Nephron (organoid): ENCODE measurements around the gene GALNTL6.
A peak's percentile ranks its signal among the peaks of the same experiment; 100 is the strongest.

Experiments used
- H3K27ac Mint-ChIP-seq, 3 experiments: 2 replicates each; pipeline ENCODE4 v1.8.0; 2020; ENCODE audit warnings: mixed read lengths in 3 of 3, mild to moderate bottlenecking in 2 of 3, moderate library complexity in 1 of 3
- H3K27me3 Mint-ChIP-seq: 2 replicates; pipeline ENCODE4 v1.8.0; 2021; ENCODE audit warnings: low read depth, mild to moderate bottlenecking, moderate library complexity, mixed read lengths
- H3K36me3 Mint-ChIP-seq: 2 replicates; pipeline ENCODE4 v1.8.0; 2020; ENCODE audit warnings: low read depth, mixed read lengths
- H3K4me1 Mint-ChIP-seq: 2 replicates; pipeline ENCODE4 v1.8.0; 2020; ENCODE audit warnings: mixed read lengths
- H3K4me3 Mint-ChIP-seq, 3 experiments: 2 replicates each; pipeline ENCODE4 v1.8.0; 2020; ENCODE audit warnings: mild to moderate bottlenecking in 3 of 3, mixed read lengths in 3 of 3, moderate library complexity in 2 of 3
- H3K9me3 Mint-ChIP-seq: 2 replicates; pipeline ENCODE4 v1.8.0; 2020; ENCODE audit warnings: mixed read lengths
- CTCF ChIP-seq, 3 experiments: fragments of 200-600 bp; sonication (generic); IDR thresholded peaks; one replicate each; pipeline ENCODE4 v1.5.0; 2021; ENCODE audit warnings: antibody characterized with exemption in 3 of 3; ENCODE audit not compliant: unreplicated experiment in 3 of 3

The GALNTL6 gene

GRCh38 chr4:172842779-172843178 is 1029.6 kb downstream of the GALNTL6 start:
- Mint-ChIP-seq H3K9me3 (no peaks in the 10 kb centered on the region), H3K27ac (peak overlapping the region in 1 of 3 experiments; percentile 54), H3K27me3 (no peaks in the 10 kb centered on the region), H3K4me1 (peaks cover 11% of the 10 kb centered on the region), H3K4me3 (no peak overlapping the region), H3K36me3 (no peaks in the 10 kb centered on the region)
- TF ChIP-seq CTCF (IDR thresholded peaks at IDR 0.05; ENCODE audit: unreplicated experiment in 3 of 3), result no peak

- H3K9me3 Mint-ChIP-seq, result no peaks in the 10 kb centered on the region
- H3K27me3 Mint-ChIP-seq, result no peaks in the 10 kb centered on the region
- peak overlapping the region in 1 of 3 experiments; percentile 54 for H3K27ac Mint-ChIP-seq
- H3K4me3 Mint-ChIP-seq, result no peak overlapping the region
- TF ChIP-seq CTCF (IDR thresholded peaks at IDR 0.05; ENCODE audit: unreplicated experiment in 3 of 3), result no peak
- H3K4me1 Mint-ChIP-seq, result peaks cover 11% of the 10 kb centered on the region
- no peaks in the 10 kb centered on the region for H3K36me3 Mint-ChIP-seq
Measured at GRCh38 chr4:172843192-172843591, 1030.0 kb downstream of the GALNTL6 start.

- H3K4me1 Mint-ChIP-seq, result peaks cover 11% of the 10 kb centered on the region
- H3K27ac Mint-ChIP-seq, result no peak overlapping the region
- no peaks in the 10 kb centered on the region for H3K27me3 Mint-ChIP-seq
- H3K9me3 Mint-ChIP-seq, result no peaks in the 10 kb centered on the region
- H3K4me3 Mint-ChIP-seq, result no peak overlapping the region
- no peaks in the 10 kb centered on the region for H3K36me3 Mint-ChIP-seq
- TF ChIP-seq CTCF (IDR thresholded peaks at IDR 0.05; ENCODE audit: unreplicated experiment in 3 of 3), result no peak
Measured at GRCh38 chr4:172844556-172844955, 1031.4 kb downstream of the GALNTL6 start.

- Mint-ChIP-seq H3K27ac (no peak overlapping the region), H3K36me3 (no peaks in the 10 kb centered on the region), H3K27me3 (no peaks in the 10 kb centered on the region), H3K4me3 (no peak overlapping the region), H3K9me3 (no peaks in the 10 kb centered on the region), H3K4me1 (peaks cover 8% of the 10 kb centered on the region)
- TF ChIP-seq CTCF (IDR thresholded peaks at IDR 0.05; ENCODE audit: unreplicated experiment in 3 of 3), result no peak
Measured at GRCh38 chr4:172845281-172845680, 1032.1 kb downstream of the GALNTL6 start.

GRCh38 chr4:172850838-172851237 is 1037.6 kb downstream of the GALNTL6 start:
- H3K36me3 Mint-ChIP-seq, result no peaks in the 10 kb centered on the region

More at GRCh38 chr4:172850838-172851237, 1037.6 kb downstream of the GALNTL6 start:
- no peak overlapping the region for H3K27ac Mint-ChIP-seq
- no peaks in the 10 kb centered on the region for H3K4me1 Mint-ChIP-seq
- no peaks in the 10 kb centered on the region for H3K9me3 Mint-ChIP-seq
- no peak overlapping the region for H3K4me3 Mint-ChIP-seq
- no peaks in the 10 kb centered on the region for H3K27me3 Mint-ChIP-seq
- no peak for TF ChIP-seq CTCF (IDR thresholded peaks at IDR 0.05; ENCODE audit: unreplicated experiment in 3 of 3)
